ENCODE results near the gene MYO16.

MYO16 gene

DNA sequence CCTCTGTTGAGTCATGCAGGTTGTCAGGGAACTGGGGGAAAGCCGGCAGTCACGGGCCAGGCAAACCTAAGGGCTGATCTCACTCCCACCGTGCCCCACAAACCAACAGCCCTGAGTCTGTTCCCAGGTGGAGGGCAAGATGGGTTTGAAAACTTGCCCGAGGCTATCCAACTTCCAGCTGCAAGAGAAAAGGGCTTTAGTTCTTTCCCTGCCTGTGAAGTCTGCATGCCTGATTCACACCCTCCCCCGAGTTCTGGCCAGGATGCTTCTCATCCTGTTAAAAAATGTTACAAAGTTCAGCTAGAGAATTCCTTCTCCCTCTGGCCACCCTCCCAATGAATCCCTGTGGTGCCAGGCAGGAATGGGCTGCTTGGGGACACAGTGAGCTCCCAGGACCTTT, 33.1 kb downstream of the MYO16 start:
- TF ChIP-seq, protein P1, sequence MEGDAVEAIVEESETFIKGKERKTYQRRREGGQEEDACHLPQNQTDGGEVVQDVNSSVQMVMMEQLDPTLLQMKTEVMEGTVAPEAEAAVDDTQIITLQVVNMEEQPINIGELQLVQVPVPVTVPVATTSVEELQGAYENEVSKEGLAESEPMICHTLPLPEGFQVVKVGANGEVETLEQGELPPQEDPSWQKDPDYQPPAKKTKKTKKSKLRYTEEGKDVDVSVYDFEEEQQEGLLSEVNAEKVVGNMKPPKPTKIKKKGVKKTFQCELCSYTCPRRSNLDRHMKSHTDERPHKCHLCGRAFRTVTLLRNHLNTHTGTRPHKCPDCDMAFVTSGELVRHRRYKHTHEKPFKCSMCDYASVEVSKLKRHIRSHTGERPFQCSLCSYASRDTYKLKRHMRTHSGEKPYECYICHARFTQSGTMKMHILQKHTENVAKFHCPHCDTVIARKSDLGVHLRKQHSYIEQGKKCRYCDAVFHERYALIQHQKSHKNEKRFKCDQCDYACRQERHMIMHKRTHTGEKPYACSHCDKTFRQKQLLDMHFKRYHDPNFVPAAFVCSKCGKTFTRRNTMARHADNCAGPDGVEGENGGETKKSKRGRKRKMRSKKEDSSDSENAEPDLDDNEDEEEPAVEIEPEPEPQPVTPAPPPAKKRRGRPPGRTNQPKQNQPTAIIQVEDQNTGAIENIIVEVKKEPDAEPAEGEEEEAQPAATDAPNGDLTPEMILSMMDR (conservative IDR thresholded peaks at IDR 0.05; ENCODE audit: low read length), result no peak
- TF ChIP-seq EZH2phosphoT487 (IDR thresholded peaks at IDR 0.05; ENCODE audit: borderline replicate concordance), result no peak
- no peaks in the 10 kb centered on the region for H3K27me3 ChIP-seq (ENCODE audit: insufficient read depth, low read length, poor library complexity, severe bottlenecking)
- no peaks in the 10 kb centered on the region for H3K9me2 ChIP-seq (replicated peaks; ENCODE audit: low read depth, low read length)
- no peaks in the 10 kb centered on the region for H3K36me3 ChIP-seq (ENCODE audit: insufficient read depth, low read length)
- no peaks in the 10 kb centered on the region for H4K20me1 ChIP-seq (ENCODE audit: insufficient read depth, low read length, poor library complexity, severe bottlenecking)
- H3F3A ChIP-seq (ENCODE audit: low read depth), result no peaks in the 10 kb centered on the region
- no peaks in the 10 kb centered on the region for H3K4me1 ChIP-seq (ENCODE audit: insufficient read depth, low read length, poor library complexity, severe bottlenecking)
- H2AFZ ChIP-seq (ENCODE audit: low read length), result no peak overlapping the region
- H3K9ac ChIP-seq (ENCODE audit: low read depth, low read length, poor library complexity, severe bottlenecking), result no peak overlapping the region
- H3K4me3 ChIP-seq (ENCODE audit: low read length, poor library complexity, severe bottlenecking), result no peak overlapping the region
- no peak overlapping the region for H3K4me2 ChIP-seq (ENCODE audit: low read depth, low read length, poor library complexity, severe bottlenecking)
- H3K79me2 ChIP-seq (ENCODE audit: insufficient read depth, low read length), result no peaks in the 10 kb centered on the region
- H3K9me3 ChIP-seq (ENCODE audit: insufficient read depth, low read depth, low read length), result no peaks in the 10 kb centered on the region

DNA sequence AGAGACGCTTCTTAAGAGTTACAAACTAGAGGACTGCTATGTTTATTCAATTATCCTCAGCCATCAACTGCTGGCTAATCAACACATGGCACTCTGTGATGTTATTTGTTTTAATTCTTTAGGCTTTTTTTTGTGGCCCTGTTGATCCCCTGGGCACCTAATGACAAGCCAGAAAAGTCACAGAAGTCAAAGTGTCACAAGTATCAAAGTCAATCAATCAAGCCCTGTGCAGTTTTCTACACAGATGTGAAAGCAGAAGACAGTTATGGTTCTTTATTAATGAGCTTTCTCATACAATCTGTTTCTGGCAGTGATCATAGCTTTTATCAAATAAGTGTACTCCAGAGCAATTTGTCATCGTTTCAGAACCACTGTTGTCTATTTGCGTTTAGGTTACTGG, 34.3 kb downstream of the MYO16 start:
- H3K4me3 ChIP-seq (ENCODE audit: low read length, poor library complexity, severe bottlenecking), result no peak overlapping the region
- H3F3A ChIP-seq (ENCODE audit: low read depth), result no peaks in the 10 kb centered on the region
- no peaks in the 10 kb centered on the region for H3K36me3 ChIP-seq (ENCODE audit: insufficient read depth, low read length)
- no peaks in the 10 kb centered on the region for H4K20me1 ChIP-seq (ENCODE audit: insufficient read depth, low read length, poor library complexity, severe bottlenecking)
- H3K4me1 ChIP-seq (ENCODE audit: insufficient read depth, low read length, poor library complexity, severe bottlenecking), result no peaks in the 10 kb centered on the region
- no peaks in the 10 kb centered on the region for H3K27me3 ChIP-seq (ENCODE audit: insufficient read depth, low read length, poor library complexity, severe bottlenecking)
- H3K4me2 ChIP-seq (ENCODE audit: low read depth, low read length, poor library complexity, severe bottlenecking), result no peak overlapping the region
- H3K79me2 ChIP-seq (ENCODE audit: insufficient read depth, low read length), result no peaks in the 10 kb centered on the region
- TF ChIP-seq, protein P1 (conservative IDR thresholded peaks at IDR 0.05; ENCODE audit: low read length), result no peak
- TF ChIP-seq EZH2phosphoT487 (IDR thresholded peaks at IDR 0.05; ENCODE audit: borderline replicate concordance), result no peak
- H3K9ac ChIP-seq (ENCODE audit: low read depth, low read length, poor library complexity, severe bottlenecking), result no peak overlapping the region
- no peaks in the 10 kb centered on the region for H3K9me3 ChIP-seq (ENCODE audit: insufficient read depth, low read depth, low read length)
- H2AFZ ChIP-seq (ENCODE audit: low read length), result no peak overlapping the region
- no peaks in the 10 kb centered on the region for H3K9me2 ChIP-seq (replicated peaks; ENCODE audit: low read depth, low read length)

DNA sequence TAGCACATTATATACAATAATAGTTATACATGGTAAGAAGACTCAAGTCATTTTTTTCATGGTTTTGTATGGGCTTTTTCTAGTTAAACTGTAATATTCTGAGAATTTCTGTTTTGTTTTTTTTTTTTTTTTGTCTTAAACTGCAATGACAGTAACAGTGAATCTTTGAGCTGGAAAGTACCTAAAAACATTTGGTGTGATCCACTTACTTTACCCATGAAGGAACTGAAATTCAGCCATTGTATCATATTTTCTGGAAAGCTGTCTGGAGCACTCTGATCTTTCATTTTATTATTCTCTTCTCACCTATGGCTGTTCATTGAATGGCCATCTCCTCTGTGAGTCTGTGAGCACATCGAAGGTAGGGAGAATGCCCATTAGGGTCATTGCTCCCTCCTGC, 37.8 kb downstream of the MYO16 start:
- H3K36me3 ChIP-seq (ENCODE audit: insufficient read depth, low read length), result no peaks in the 10 kb centered on the region
- no peak for TF ChIP-seq EZH2phosphoT487 (IDR thresholded peaks at IDR 0.05; ENCODE audit: borderline replicate concordance)
- TF ChIP-seq, protein P1 (conservative IDR thresholded peaks at IDR 0.05; ENCODE audit: low read length), result no peak

More for the DNA sequence above, 37.8 kb downstream of the MYO16 start:
- H3K9me3 ChIP-seq (ENCODE audit: insufficient read depth, low read depth, low read length), result no peaks in the 10 kb centered on the region
- no peaks in the 10 kb centered on the region for H3K79me2 ChIP-seq (ENCODE audit: insufficient read depth, low read length)
- no peak overlapping the region for H2AFZ ChIP-seq (ENCODE audit: low read length)
- H3K9ac ChIP-seq (ENCODE audit: low read depth, low read length, poor library complexity, severe bottlenecking), result no peak overlapping the region
- no peak overlapping the region for H3K4me3 ChIP-seq (ENCODE audit: low read length, poor library complexity, severe bottlenecking)
- no peaks in the 10 kb centered on the region for H3K4me1 ChIP-seq (ENCODE audit: insufficient read depth, low read length, poor library complexity, severe bottlenecking)
- no peaks in the 10 kb centered on the region for H4K20me1 ChIP-seq (ENCODE audit: insufficient read depth, low read length, poor library complexity, severe bottlenecking)
- no peaks in the 10 kb centered on the region for H3F3A ChIP-seq (ENCODE audit: low read depth)
- H3K4me2 ChIP-seq (ENCODE audit: low read depth, low read length, poor library complexity, severe bottlenecking), result no peak overlapping the region
- no peaks in the 10 kb centered on the region for H3K27me3 ChIP-seq (ENCODE audit: insufficient read depth, low read length, poor library complexity, severe bottlenecking)
- no peaks in the 10 kb centered on the region for H3K9me2 ChIP-seq (replicated peaks; ENCODE audit: low read depth, low read length)
